Suppressor macrophage treated with lipopolysaccharide for 1 hour (primary cell): ENCODE measurements around the gene BRI3.
A peak's percentile ranks its signal among the peaks of the same experiment; 100 is the strongest.

Experiments
- DNase-seq, 3 donors: peaks; one replicate each; pipeline ENCODE4 v3.0.0-alpha.2; 2020 to 2022

The BRI3 gene

DNA sequence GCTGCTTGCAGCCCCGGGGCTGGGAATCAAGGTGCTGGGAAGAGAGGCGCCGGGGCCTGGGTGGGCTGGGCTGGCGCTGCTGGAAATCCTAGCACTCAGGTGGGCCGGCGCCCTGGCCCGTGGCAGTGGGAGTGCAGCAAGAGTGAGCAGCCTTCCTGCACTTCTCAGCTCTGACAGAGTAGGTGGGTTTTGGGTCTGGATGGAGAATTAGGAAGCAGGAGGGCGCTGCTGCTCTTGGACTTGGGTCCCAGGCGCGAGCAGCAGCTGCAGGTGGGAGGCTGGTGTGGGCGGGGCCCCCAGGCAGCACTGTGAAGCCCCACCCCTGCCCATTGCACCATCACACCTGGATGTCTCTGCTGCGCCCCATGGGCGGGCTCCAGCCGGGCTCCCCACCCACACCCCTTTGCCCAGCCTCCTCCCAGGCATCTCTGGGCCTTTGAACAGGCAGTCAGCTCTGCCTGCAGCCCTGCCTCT lies 6.0 kb downstream of the BRI3 start:
- DNase-seq: no peak

DNA sequence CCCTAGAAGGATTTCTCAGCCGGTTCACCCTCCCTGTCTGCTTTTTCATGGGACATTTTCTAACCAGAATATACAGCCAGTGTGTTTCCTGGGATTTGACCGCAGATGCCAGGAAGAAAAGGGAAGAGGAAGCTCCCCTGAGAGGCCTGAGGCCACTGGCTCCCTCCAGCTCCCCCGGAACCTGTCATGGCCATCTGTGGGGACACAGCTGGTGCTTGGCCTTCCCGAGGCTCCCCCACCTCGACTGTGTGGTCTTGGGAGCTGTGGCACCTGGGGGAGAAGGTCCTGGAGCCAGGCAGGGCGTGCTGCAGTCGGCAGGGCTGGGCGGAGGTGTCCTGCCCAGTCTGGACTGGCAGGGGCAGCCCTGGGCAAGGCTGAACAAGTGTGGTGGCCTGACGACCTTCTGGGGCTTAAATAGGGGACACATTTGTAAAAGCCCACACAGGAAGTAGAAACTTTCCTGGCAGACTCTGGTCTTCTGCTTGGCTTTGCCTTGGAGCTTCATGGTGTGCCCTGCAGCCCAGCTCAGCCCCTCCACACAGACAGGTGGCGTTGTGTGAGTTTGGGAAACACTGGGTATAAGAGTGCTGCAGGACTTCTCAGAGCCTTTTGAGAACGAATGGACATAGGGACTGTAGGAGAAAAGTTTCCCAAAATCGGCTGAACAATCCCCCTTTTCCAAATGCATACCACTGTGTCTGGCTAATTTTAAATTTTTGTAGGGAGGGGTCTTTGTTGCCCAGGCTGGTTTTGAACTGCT lies 6.8 kb downstream of the BRI3 start:
- peak in 2 of 3 donors; percentile 43 for DNase-seq

DNA sequence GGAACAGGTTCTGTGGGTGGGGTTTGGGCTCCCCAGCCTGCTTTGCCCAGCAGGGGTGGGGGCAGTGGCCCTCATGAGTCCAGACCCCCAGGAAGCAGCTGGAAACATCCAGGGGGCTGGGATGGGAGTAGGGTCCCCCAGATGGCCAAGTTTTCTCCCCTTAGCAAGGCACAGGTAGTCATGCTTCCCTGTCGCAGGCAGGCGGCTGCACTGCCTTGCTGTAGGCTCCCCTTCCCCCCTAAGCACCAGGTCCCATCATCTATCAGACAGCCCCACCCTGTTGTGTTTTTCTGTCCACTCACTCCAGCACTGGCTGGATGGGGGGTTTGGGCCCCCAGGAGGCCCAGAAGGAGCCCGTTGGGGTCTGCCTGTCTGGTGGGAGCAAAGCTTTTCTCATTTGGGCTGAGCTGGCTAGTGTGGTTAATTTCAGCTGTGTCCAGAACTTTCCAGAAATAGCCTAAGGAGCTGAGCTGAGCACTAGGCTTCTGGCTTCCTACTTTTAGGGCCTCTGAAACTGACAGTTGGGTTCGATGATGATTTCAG lies 7.9 kb downstream of the BRI3 start:
- no peak for DNase-seq

DNA sequence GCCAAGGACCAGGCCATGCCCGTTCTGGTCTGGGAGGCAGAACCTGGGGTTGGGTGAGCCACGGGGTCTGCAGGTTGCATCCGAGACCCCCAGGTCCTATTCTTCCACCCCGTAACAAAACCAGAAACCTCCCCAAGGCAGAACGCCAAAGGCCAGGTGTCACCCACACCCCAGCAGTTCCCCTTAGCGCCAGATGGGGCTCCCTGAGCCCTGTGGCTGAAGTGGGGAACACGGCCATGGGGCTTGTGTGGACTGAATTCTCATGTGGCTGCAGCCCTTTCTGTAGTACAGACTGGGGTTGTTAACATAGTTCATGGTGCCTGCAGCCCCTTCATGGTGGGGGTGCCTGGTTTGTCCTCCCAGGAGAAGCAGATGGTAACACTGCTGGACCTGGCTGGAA lies 10.2 kb downstream of the BRI3 start:
- no peak for DNase-seq

DNA sequence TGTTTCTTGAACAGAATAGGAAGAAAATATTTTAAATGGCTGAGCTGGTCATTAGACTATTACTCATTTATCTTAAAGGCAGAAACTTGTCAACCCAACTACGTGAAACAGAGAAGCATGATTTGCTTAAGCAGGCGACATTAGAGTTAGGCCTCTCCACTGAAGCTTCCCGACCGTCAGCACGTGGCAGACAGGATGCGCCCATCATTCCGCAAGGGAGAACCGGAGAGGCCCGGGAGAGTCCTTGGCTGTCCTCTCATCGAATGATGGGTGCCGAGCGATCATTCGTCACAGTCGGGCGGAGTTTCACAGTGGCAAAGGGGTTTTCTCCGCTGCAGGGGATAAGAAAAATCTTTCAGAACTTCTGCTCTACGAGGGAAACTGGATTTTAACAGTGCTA lies 11.8 kb downstream of the BRI3 start:
- DNase-seq: no peak

DNA sequence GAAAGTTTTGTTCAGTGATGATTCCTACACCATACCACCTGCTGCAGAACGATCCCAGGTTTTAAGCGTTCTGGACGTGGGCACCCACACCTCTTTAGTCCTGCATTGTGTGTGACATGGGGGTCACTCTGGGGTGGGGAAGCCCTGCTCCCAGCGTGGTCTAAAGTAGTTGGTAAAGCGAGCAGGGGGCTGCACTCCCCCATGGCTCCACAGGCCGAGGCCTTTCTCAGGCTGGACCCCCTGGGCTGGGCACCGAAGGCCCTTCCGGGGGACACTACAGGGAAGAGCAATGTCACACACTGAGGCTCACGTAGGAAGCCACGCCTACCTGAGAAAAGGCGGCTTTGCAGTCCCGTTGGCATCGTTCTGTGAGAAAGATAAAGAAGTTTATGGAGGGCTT lies 12.3 kb downstream of the BRI3 start:
- DNase-seq: no peak

DNA sequence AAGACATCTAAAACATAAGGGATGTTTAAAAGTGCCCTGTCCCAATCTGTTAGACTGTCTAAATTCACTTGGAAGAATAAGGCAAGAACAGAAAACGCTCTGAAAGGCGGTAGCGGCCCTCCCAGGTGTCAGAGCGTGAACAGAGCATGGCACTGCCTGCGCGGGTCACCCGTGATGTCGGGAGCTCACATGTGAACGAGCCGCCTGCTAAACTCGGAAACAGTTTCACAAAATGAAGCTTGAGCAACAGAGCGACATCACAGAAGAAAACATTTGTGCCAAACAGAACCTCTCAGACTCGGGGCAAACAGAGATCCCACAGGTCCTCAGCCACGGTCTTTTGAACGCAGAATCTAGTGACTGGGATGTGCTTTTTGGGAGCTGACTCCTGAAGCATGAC lies 12.8 kb downstream of the BRI3 start:
- no peak for DNase-seq

DNA sequence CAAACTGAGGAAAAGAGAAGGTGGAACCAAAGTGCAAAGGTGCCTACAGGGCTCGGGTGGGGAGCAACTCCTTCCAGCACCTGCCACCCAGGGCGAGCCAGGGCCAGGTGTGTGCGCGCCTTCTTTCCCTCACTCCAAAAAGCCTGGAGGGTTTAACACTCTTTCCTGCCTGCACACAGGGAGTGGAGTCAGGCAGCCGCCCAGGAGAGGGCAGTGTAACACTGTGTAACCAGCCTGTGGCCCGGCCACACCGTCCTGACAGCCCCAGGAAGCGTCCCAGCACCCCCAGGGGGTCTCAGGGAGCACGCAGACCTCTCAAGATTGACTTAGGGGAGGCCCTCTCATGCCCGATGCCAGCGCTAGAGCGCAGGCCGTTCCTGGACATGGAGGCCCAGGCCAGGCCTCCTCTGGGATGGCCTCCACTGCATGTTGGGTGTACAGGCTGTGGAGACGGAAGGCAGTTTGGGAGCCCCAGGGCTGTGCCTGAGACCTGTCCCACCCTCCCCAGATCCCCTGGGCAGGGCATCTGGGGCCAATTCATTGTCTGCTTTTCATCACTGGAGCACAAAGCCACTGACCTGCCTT lies 13.4 kb downstream of the BRI3 start:
- DNase-seq: no peak

DNA sequence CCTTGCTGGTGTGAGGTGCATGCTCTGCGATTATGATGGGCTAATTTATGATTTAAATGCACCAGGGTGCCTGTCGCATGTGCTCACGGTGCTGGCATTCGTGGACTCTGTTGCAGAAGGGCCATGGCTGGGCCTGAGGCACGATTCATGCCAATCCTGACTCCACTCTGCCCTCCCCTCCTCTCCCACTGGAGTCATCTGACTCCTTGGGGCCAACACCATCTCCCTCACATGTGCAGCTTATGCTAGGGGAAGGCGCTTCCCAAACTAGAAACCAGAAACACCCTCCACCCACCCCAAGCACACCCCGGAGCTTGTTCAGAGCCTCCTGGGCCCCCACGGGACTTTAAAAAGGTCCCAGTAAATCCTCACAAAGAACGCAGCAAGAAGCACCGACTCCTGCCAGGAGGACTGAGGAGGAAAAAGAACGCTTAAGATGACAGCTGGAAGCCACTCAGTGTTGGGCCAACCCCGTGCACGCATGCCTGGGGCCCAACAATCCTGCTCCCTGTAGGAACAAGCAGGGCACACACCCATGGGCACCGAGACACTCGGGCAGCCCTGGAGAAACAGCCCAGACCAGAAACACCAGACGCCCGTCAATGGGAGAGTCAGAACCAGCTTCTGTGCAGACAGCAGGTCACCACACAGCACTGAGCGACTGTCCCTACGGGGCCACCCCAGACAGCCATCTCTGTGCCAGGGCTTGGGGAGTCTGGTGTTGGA lies 14.1 kb downstream of the BRI3 start:
- DNase-seq: no peak

DNA sequence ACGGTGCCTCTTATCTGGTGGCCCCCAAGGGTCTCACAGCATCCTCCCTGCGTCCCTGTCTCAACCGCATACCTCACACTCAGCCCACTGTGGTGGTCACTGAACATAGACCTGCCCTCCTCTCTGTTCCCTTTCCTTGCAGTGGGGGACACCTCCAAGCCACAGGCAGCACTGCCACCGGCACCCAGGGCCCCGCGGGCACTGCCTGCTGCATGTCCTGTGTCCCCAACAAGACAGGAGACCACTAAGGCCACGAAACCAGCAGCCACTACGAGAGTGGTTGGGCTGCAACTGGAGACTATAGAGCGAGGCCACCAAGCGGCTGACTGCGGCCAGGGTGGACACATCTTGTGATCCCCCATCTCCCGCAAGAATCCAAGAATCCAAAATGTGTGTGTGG lies 15.3 kb downstream of the BRI3 start:
- DNase-seq: no peak

DNA sequence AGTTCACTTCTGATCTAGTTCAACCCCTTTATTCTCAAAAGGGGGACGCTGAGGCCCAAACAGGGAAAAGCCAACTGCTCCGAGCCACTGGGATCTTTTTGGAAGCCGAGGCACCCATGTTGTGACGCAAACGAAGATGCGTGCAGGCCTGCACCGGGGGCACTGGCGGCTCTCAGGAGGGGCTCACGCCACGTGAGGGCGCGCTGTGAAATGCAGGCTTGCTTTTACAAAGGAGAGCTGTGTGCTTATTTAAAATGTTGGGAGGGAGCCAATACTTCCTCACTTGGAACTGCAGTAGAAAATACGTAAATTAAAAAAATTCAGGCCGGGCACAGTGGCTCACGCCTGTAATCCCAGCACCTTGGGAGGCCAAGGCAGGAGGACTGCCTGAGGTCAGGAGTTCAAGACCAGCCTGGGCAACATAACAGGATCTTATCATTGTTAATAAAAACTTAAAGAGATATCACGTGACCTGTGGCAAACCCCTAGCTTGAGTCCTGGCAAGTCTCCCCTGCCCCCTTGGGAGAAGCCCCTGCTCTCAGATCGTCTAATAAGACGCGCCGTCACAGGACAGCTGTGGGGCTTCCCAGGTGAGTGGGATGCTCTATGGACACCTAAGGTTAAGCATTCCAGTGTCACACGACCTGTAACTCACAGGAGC lies 16.3 kb downstream of the BRI3 start:
- no peak for DNase-seq

DNA sequence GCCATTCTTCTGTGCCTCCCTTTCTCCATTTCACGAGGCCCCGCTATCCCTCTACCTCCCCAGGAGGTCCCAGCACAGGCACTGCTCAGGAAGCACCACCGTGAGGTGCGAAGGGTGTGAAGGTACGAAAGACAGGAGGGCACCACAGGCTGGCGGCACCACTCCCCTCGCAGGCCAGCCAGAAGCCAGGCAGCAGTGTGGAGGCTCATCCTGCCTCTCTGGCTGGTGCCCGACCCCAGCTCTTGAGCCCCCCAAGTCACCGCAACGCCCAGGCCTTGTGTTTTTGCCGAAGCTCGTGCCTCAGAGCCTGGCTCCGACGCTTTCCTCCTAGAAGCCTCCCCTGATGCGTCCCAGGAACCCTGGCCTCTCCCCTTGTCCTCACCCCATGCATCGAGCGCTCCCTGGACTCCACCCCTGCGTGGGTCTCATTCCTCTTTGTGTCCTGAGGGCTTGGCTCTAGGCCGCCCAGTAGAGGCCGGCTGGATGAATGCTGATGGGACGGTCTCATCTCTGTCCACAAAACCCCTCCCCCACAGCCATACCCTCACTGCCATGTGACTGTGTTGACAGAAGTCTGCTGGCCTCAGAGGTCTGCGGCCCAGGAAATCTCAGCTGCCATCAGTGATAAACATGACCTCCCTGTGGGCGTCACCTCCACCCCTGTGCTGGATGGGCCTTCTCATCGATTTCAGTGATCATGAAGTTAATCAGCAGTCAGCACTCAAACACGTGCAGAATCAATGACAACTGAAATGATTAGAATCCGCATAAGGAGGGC lies 19.3 kb downstream of the BRI3 start:
- no peak for DNase-seq

DNA sequence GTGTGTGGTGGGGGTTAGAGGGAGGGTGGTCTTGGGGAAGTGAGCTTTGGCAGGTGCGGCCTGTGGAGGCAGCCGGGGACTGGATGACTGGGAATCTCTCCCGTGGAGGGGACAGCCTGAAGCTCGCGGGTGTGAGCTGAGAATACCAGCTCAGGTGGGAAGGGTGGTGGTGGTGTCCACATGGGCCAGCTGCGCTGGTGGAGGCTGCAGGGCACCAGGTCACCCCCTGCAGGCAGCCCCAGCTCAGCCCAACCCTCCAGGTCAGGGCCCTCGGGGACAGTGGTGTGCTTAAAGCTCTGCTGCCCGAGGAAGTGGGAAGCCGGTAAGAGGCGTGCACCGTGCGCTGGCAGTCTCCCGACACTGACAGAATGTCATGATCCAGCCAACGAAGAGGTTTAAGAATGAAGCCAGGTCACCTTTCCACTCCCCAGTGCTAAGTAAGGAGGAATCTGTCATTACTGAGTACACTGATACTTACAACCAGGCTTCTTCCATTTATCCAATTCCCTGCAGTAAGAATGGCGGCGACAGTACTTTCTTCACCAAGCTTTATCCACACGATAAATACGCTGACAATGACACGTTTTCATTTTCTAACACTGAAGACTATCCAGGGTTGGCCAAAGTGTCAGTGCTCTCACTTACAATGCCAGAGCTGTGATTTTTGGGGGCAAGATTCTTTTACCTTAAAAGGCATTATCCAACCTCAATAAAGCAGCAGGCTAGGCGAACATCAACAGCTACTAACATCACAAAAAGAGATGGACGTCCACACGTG lies 20.4 kb downstream of the BRI3 start:
- DNase-seq: no peak

DNA sequence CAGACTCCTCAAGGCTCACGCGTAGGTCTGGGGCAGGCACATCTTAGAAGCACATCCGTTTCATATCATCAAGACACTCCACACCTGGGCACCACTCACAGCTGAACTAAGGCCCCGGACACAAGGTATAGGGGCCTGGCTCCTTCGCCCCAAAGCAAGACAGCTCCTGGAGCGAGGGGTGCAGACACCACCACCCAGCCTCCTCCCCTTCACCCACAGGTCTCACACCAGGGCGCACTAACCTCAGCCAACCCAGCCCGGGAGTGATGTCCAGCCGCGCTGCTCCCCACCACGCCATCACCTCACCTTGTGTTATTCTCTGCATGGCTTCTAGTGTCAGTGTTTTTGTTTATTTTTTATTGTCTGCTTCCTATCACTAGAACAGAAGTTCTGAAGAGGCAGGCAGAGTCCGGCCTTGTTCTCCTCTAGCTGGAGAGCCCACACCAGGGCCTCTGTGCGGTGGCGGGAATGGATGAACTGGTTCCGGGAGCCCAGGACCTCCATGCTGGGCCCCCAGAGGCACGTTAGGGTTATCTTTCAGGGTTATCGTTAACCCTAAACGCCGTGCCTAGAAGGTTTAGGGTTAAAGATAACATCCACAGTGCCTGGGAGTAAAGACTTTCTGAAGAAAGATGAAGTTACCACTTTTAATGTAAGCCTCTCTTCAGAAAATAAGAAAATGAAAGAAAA lies 21.8 kb downstream of the BRI3 start:
- DNase-seq: no peak

DNA sequence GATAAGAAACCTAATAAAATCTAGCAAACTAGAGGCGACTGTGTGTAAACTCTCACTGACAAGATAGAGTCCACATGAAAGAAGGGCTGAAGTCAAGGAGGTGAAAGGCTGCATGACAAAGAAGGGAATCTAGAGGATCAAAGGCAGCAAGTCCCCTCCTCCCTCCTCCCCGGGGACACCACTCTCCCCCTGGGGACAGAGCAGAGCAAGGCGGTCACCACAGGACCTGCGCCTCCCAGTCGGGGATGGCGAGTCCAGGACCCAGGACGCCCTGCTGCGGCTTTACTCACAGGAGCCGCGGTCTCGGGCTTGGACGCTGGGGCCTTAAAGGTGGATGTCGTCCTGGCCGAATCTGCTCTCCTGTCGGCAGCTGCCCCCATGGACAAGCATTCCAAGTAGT lies 22.4 kb downstream of the BRI3 start:
- DNase-seq: no peak

DNA sequence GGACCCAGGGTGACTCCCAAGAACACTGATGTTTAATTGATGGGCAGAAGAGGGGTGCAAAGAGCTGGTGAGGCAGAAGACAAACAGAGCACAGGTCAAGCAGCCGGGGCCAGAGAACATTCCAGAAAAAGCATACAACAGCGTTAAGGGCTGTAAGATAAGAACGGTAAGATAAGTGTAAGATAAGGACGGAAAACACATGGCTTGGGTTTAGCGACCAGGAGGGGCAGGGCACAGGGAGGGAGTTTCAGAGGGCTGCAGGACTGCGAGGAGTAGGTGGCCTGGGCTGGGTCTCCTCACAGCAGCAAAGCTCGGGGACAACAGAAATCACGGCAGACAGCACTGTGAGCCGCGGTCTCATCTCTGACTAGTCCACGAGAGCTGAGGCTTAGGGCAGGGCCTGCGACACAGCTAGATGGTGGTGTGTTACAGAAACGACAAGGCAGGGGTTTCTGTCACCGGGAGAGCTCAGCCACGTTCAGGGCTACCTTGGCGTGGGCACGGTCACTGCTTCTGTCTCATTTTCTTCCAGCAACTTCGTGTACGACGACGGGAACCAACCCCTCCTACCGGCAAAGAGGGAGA lies 24.6 kb downstream of the BRI3 start:
- no peak for DNase-seq

DNA sequence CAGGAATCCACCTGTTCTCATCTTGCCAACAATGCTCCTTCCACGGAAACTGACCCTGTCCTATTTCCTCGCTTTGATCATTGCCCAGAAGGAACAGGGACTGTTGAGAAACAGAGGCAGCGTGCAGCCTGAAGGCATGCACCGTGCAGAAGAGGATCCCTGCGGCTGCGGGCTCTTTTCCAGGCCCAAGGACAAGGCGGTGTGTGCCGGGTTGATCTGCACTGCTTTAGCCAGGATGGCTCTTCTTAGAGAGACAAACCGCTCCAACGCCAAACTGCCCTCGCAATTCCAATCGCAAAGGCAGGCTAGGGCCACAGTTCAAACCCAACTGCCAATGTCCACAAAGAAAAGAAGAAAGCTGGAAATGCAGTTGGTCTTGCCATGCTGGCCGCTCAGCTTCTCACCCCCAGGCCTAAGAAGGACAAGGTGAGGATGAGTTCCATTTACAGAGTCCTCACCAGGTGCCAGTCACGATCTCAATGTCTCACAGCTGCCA lies 26.5 kb downstream of the BRI3 start:
- no peak for DNase-seq

DNA sequence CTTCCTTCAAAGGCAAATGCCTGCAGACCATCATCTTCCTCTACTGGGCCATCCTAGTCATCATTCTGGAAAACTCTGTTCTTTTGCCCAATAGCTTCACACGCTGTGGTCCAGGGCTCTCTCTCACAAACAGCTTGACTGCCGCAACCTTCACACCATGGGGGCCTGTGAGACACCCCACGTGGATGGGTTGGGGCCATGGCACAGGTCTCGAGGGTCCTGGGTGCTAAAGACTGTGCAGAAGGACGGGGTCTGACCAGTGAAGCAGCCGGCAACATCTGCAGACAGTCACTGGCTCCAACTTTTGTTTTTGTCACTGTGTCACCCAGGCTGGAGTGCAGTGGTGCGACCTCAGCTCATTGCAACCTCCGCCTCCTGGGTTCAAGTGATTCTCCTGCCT lies 28.1 kb downstream of the BRI3 start:
- no peak for DNase-seq

DNA sequence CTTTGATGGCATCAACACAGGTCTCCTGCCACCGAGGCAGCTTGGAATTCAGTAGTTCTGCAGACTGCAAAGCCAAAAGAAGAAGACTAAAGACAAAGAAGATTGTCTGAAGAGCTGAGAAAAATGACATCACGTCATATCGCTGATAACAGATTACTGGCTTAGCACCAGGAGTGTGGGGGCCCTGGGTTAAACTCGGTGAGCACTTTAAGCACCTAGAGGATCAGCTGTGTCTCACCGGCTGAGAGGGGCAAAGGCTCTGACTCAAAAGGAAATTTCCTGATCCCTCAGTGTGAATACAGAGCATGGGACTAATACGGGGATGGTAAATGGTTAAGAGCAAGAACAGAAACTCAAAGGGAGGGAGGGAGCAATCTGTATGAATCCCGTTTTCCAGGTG lies 30.7 kb downstream of the BRI3 start:
- no peak for DNase-seq

DNA sequence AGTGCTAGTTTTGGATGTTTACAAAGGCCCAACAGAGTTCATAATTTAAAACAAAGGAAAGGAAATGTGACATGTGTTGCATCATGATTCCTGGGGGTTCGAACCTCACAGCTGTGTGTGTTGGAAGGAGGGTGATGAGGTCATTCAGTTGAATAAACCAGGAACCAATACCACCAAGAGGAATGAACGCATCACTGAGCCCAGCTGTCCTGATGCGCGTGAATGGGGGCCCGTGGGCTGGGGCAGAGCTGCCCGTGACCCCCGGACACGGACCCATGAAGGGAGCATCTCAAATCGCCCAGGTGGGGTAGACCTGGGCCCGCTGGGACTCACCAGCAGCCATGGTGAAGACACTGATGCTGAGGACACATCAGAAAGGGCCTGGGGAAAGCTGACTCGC lies 33.0 kb downstream of the BRI3 start:
- no peak for DNase-seq
